H1 (cell line): Measurements from ENCODE around the gene SNRNP200. TPM values are rescaled to one million over a fixed set of nuclear protein-coding genes. Genes with fewer than 3 reads are reported as not detected.

Source experiments
- CBX5 ChIP-seq: fragments of 300-800, 300-1000 bp; sonication (generic); IDR thresholded peaks from 2 replicates; pipeline ENCODE4 v1.7.1; 2016; ENCODE audit warnings: antibody characterized with exemption, low read length, low read depth
- EGR1 ChIP-seq: IDR thresholded peaks from 2 replicates; pipeline ENCODE4 v1.6.1; 2011; ENCODE audit warnings: low read depth, low read length, borderline replicate concordance
- GABPA ChIP-seq: IDR thresholded peaks from 2 replicates; pipeline ENCODE4 v1.6.1; 2011; ENCODE audit warnings: mild to moderate bottlenecking, low read length, moderate library complexity, borderline replicate concordance; ENCODE audit not compliant: insufficient read depth
- POU5F1 ChIP-seq: IDR thresholded peaks from 2 replicates; pipeline ENCODE4 v1.6.1; 2011; ENCODE audit warnings: low read depth, mild to moderate bottlenecking, low read length, moderate library complexity
- RXRA ChIP-seq: IDR thresholded peaks from 2 replicates; pipeline ENCODE4 v1.6.1; 2011; ENCODE audit warnings: low read depth, mild to moderate bottlenecking, low read length, moderate library complexity; ENCODE audit not compliant: insufficient read depth
- SUZ12 ChIP-seq: fragments of 200-600 bp; sonication (generic); IDR thresholded peaks from 2 replicates; pipeline ENCODE4 v1.6.1; 2012; ENCODE audit warnings: mild to moderate bottlenecking, inconsistent platforms, low read length, moderate library complexity, mixed read lengths
- YY1 ChIP-seq: IDR thresholded peaks from 2 replicates; pipeline ENCODE4 v1.6.1; 2011; ENCODE audit warnings: low read depth, mild to moderate bottlenecking, low read length
- polyA plus RNA-seq, 7 experiments: library from polyadenylated mRNA; depleted of rRNA in 3 of 7; stranded (reverse) in 5 of 7; unstranded in 2 of 7; fragments of >200 nt in 5 of 7; fragments of 200-250 nt in 2 of 7; gene quantifications; 1 replicate in 5 of 7; 2 replicates in 1 of 7; 4 replicates in 1 of 7; pipeline versions ENCODE4 v1.2.1 to v1.2.3, GENCODE V29; 2011 to 2013; ENCODE audit warnings: missing spikeins in 2 of 7, mixed read lengths in 2 of 7
- total RNA-seq: library from RNA; stranded (reverse); fragmentation: NEBNext Ultra II Directional; extraction: Animal tissue kit (Norgen Biotek cat#: 25700); gene quantifications from 2 replicates; pipeline ENCODE4 v1.2.1, GENCODE V29; 2021
- TF ChIP-seq, protein P1 (sequence below): fragments of 300-600 bp; sonication (generic); IDR thresholded peaks from 2 replicates; pipeline ENCODE4 v1.7.1; 2012; ENCODE audit warnings: low read length, moderate library complexity, mild to moderate bottlenecking, inconsistent platforms; ENCODE audit not compliant: insufficient replicate concordance

The SNRNP200 gene
- total and polyA plus RNA-seq, 2 of the 8 experiments (the other 6 are each of a cell fraction or from before 2014, with no cell fraction given) = 190 to 289 TPM

DNA sequence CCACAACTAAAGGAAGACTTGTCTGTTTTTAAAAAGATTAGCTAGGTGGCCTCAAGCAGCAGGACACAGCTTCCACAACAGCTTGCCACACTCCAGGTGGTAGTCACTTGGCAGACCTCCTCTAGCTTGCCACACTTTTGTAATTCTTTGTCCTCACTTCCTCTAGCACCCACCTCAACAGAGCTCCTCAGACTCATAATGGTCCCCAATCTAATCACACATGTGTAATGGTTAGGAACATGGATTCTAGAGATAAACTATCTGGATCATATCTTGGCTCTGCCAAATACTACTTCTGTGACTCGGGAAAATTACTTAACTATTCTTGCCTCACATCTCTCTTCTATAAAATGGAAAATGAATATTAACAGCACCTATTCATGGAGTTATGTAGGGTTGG, 3.5 kb downstream of the SNRNP200 start (continued):
- TF ChIP-seq, protein P1, sequence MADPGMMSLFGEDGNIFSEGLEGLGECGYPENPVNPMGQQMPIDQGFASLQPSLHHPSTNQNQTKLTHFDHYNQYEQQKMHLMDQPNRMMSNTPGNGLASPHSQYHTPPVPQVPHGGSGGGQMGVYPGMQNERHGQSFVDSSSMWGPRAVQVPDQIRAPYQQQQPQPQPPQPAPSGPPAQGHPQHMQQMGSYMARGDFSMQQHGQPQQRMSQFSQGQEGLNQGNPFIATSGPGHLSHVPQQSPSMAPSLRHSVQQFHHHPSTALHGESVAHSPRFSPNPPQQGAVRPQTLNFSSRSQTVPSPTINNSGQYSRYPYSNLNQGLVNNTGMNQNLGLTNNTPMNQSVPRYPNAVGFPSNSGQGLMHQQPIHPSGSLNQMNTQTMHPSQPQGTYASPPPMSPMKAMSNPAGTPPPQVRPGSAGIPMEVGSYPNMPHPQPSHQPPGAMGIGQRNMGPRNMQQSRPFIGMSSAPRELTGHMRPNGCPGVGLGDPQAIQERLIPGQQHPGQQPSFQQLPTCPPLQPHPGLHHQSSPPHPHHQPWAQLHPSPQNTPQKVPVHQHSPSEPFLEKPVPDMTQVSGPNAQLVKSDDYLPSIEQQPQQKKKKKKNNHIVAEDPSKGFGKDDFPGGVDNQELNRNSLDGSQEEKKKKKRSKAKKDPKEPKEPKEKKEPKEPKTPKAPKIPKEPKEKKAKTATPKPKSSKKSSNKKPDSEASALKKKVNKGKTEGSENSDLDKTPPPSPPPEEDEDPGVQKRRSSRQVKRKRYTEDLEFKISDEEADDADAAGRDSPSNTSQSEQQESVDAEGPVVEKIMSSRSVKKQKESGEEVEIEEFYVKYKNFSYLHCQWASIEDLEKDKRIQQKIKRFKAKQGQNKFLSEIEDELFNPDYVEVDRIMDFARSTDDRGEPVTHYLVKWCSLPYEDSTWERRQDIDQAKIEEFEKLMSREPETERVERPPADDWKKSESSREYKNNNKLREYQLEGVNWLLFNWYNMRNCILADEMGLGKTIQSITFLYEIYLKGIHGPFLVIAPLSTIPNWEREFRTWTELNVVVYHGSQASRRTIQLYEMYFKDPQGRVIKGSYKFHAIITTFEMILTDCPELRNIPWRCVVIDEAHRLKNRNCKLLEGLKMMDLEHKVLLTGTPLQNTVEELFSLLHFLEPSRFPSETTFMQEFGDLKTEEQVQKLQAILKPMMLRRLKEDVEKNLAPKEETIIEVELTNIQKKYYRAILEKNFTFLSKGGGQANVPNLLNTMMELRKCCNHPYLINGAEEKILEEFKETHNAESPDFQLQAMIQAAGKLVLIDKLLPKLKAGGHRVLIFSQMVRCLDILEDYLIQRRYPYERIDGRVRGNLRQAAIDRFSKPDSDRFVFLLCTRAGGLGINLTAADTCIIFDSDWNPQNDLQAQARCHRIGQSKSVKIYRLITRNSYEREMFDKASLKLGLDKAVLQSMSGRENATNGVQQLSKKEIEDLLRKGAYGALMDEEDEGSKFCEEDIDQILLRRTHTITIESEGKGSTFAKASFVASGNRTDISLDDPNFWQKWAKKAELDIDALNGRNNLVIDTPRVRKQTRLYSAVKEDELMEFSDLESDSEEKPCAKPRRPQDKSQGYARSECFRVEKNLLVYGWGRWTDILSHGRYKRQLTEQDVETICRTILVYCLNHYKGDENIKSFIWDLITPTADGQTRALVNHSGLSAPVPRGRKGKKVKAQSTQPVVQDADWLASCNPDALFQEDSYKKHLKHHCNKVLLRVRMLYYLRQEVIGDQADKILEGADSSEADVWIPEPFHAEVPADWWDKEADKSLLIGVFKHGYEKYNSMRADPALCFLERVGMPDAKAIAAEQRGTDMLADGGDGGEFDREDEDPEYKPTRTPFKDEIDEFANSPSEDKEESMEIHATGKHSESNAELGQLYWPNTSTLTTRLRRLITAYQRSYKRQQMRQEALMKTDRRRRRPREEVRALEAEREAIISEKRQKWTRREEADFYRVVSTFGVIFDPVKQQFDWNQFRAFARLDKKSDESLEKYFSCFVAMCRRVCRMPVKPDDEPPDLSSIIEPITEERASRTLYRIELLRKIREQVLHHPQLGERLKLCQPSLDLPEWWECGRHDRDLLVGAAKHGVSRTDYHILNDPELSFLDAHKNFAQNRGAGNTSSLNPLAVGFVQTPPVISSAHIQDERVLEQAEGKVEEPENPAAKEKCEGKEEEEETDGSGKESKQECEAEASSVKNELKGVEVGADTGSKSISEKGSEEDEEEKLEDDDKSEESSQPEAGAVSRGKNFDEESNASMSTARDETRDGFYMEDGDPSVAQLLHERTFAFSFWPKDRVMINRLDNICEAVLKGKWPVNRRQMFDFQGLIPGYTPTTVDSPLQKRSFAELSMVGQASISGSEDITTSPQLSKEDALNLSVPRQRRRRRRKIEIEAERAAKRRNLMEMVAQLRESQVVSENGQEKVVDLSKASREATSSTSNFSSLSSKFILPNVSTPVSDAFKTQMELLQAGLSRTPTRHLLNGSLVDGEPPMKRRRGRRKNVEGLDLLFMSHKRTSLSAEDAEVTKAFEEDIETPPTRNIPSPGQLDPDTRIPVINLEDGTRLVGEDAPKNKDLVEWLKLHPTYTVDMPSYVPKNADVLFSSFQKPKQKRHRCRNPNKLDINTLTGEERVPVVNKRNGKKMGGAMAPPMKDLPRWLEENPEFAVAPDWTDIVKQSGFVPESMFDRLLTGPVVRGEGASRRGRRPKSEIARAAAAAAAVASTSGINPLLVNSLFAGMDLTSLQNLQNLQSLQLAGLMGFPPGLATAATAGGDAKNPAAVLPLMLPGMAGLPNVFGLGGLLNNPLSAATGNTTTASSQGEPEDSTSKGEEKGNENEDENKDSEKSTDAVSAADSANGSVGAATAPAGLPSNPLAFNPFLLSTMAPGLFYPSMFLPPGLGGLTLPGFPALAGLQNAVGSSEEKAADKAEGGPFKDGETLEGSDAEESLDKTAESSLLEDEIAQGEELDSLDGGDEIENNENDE = no peak
- no peak for TF ChIP-seq YY1
- TF ChIP-seq EGR1 = no peak
- no peak for TF ChIP-seq CBX5
- TF ChIP-seq GABPA = no peak
- TF ChIP-seq RXRA = no peak
- no peak for TF ChIP-seq POU5F1
- TF ChIP-seq SUZ12 = no peak
